SKM-1 (cell line): ENCODE measurements around the gene SCYGR4.

ENCODE experiments used
- DNase-seq: peaks from one replicate; lab custom pipeline; 2025; ENCODE audit not compliant: unreplicated experiment; lab: John Stamatoyannopoulos, UW

The SCYGR4 gene

DNA sequence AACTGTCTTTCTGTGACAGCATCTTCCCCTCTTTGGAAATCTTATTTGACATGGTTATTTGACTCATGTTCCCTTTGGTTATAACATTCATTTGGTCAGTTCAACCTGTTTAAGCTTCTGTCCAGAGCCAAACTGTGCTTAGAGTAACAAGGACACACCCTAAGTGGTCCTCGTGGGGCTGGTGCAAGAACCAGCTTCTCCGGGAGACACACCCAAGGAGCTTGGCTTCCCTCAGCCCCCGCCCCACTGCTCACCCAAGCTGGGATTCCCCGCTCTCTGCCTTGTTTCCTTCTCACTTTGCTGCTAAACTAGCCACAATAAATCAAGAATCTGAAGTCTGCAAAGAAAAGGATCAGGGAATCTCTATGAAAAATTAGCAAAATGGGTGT is 4.0 kb upstream of the SCYGR4 start:
- DNase-seq, result no peak

DNA sequence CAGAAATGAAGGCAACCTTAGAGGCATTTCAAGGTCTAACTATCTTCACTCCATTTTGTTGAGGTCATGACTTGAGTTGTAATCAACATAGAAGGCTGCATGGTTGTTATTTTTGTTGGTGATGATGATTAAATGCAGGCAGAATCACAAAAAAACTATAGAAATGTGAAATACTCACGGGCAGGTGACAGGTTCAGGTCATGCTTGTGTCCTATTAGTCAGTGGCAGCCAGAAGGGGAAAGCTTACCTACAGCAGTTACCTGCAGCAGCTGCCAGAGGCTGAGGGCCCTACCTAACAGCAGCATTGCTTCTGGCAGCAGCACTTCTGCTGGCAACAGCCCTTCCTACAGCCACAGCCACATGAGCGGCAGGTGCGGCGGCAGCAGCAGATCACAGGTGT is 3.1 kb upstream of the SCYGR4 start:
- DNase-seq, result no peak

DNA sequence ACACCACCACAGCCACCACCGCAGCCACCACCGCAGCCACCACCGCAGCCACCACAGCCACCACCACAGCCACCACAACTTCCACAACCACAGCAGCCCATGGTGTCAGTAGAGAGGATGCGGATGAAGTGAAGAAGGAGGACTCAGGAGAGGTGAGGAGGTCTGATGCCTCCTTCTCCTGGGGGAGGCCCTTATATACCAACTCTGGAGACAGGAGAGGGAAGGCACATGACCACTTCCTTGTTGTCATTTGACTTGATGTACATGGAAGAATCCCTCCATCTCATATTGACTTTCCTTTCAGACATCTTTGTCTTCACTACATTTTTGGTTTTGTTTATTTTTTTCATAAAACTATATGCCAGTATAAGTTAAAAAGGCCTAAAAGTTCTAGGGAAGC is 2.6 kb upstream of the SCYGR4 start, which contains the start of gene SCYGR3:
Gene SCYGR3 (minus strand): TSS at position 101 of the 400 bp plus-strand sequence. CDS start 0 bp downstream, at position 101.
- DNase-seq, result no peak

DNA sequence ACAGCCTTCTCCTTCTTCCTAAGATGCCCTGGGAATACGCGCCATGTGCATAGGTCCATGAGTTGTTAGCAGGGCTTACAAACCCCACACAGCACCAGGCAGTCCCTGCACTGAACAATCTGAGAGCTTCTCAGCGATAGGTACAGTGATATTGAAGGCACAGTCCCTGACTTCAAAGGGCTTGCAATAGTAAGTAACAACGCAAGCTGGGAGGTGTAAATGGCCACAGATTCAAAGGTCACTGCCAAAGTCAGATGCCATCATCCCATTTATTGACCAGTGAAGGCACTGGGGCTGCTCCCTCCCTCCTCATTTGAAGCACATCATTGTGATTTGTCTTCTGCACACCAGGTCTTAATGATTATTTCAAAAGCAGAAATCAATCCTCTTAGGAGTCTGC is 2.1 kb upstream of the SCYGR4 start:
- DNase-seq, result no peak

DNA sequence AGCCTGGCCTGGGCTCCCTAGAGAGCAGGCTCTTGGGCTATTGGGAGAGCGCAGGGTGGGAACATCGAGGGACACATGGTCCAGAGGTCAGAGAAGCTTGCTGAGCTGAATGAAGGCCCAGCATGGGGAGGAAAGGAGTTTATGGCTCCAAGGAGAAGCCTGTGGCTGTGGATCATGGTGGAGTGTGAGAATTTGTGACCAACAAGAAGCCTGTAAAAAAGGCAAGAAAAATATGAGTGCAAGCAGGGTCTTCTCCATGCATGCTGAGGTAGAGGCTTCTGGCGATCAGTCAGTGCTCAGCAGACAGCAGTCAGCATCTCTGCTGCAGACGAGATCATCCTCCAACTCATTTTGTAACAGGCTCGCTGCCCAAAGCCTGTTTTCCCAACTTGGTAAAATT is 1.4 kb upstream of the SCYGR4 start:
- DNase-seq, result no peak

DNA sequence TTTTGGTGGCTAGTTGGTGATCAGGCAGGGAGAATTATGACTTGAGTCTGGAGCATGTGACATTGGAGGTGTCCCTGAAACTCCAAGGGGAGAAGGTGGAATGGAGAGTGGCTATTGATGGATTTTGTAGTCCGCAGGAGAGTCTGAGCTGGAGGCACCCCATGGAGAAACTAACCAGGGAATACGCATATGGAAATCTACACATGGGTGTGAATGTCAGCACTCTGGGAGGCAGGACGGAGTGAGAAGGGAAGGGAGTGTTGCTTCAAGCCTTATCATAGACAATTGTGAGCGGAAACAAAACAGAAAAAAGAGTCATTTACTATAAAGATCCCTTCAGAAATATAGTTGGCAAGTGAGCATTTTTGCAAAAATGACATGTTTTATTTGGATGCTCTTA is 667 bp upstream of the SCYGR4 start:
- DNase-seq, result no peak

DNA sequence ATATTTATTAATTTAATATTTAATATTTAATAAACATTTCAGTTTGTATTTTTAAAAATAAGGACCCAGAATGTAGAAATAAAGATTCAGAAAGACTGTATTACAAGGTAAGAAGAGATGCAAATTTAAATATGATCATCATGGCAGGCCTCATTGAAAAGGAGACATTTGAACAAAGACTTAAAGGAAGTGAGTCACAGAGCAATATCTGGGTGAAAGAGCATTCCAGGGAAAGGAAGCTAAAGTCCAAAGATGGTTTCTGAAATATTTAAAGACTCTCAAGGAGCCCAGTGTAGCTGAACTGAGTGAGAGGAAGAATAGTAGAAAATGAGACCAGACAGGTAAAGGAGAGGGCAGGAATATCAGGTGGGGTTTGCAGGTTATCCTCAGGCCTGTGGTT is 5.9 kb downstream of the SCYGR4 start:
- DNase-seq, result no peak

DNA sequence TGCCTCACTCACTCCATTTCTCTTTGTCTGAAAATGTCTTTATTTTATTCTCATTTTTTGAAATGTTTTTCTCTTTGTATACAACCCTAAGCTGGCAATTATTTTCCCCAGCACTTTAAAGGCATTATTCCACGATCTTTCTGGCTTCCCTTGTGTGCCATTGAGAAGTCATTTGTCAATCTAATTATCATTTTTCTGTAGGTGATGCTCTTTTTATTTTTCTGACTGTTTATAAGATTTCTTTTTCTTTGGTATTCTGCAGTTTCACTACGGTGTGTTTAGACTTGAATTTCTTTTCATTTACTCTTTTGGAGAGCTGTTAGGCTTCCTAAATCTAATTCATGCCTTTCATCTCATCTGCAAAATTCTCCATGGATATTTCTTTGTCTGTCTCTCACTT is 8.1 kb downstream of the SCYGR4 start:
- DNase-seq, result no peak

DNA sequence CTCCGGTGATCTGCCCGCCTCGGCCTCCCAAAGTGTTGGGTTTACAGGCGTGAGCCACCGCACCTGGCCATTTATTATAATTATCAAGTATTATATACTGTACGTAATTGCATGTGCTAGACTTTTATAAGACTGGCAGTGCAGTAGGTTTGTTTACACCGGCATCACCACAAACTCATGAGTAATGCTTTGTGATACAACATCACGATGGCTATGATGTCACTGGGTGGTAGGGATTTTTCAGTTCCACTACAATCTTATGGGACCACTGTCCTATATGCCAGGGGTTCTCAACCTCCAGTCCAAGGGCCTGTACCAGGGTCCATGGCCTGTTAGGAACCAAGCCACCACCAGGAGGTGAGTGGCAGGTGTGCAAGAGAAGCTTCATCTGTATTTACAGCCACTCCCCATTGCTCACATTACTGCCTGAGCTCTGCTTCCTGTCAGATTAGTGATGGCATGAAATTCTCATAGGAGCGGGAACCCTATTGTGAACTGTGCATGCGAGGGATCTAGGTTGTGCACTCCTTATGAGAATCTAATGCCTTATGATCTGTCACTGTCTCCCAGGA is 9.4 kb downstream of the SCYGR4 start:
- DNase-seq, result no peak

DNA sequence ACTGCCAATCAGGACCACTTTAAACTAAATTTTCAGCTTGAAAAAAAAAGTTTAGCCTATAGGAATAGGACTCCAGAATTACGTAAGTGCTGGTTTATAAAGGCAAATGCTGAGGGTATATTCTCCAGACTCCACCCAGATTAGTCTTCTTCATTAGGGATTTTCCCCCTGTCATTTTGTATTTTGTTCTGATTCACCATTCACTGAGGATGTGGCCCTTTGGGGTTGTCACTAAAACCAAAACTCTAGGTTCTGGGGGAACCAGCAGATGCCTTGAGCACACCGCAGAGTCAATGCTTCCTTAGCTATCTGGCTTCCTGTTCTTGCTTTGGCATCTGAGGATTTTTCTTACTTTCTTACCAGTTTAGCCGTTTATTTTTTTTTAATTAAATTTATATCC is 10.5 kb downstream of the SCYGR4 start:
- DNase-seq, result no peak

DNA sequence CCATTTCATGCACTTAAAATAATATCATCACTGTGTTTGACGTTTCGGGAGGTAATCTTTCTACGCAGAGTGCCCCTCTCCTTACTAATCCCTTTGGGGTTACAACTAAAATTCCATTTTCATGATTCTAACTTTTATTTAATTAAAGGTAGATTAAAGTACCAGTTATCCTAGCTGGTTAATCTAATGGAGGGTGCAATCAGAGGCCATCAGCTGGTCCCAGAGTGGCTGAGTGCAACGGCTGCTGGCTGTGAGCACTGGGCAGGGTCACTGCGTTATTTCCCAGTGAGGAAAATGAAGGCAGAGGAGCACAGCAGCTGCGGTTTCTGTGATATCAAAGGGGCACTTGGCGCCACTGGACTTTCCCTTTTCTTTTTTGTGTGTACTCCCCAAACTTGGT is 12.1 kb downstream of the SCYGR4 start:
- DNase-seq, result no peak

DNA sequence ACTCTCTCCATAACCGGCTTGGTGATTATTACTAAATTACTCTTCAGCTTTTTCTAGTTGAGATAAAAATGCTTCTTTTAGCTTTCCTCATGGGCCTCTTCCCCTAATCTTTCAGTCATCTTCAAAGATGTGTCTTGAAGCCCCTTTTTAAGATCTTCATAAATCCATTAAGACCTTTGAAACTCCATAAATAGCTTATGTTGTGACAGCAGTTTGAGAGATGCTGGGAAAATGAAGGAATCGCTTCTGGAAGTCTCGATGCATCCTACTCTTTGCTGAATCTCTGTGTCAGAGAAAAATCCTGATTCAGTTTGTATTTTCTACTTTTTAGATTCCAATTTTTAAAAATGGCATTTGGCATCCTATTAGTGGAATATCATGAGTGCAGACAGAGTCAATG is 13.0 kb downstream of the SCYGR4 start:
- DNase-seq, result no peak

DNA sequence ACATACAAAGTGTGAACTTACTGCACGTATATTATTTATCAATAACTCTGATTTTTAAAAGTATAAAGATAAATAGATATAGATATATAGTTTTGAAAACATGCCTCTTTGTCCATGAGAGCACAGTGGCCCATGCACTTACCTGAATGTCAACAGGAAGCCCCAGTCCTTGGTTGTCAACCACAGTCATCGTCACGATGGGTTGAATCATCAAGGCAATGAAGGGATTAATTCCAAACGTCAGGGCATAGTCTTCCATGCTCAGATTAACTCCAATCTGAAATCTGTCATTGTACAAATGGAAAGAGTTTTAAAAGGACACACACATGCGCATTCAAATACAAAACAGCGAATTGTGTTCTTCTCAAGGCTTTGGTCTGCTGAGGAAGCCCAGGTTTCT is 15.5 kb downstream of the SCYGR4 start:
- no peak for DNase-seq

DNA sequence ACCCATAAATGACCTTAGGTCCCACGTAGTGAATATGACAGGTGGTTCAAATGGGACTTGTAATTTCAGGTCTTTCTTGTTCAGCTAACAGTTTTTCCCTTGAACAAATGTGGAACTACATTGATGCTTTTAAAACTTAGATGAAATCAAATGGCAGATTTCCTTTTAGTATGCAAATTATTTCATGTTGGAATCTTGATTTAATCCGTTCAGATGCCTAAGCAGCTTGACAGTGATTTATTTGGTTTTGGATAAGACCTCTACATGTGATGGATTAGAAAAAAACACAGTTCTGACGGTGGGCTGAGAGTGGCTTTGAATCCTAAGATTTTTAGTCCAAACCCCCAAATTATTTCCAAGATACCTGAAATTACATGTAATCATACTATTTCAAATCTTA is 16.9 kb downstream of the SCYGR4 start:
- DNase-seq, result no peak

DNA sequence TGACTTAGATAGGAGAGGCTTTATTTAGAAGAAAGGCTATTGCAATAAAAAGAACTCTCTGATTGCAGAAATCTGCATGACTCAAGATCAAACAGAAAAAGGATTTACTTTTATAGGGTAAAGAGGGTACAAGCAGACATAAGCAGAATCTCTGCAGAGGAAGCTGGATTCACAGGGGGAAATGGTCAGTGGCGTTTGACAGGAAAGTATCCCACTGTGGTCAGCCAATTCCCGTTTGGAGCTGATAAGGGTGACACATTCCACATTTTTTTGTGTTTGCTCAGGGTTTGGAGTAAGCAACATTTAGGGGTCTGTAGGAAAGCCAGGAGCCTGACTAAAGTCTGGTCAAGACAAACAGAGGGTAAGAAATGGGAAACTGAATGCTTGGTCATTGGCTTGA is 25.4 kb downstream of the SCYGR4 start:
- DNase-seq, result no peak

DNA sequence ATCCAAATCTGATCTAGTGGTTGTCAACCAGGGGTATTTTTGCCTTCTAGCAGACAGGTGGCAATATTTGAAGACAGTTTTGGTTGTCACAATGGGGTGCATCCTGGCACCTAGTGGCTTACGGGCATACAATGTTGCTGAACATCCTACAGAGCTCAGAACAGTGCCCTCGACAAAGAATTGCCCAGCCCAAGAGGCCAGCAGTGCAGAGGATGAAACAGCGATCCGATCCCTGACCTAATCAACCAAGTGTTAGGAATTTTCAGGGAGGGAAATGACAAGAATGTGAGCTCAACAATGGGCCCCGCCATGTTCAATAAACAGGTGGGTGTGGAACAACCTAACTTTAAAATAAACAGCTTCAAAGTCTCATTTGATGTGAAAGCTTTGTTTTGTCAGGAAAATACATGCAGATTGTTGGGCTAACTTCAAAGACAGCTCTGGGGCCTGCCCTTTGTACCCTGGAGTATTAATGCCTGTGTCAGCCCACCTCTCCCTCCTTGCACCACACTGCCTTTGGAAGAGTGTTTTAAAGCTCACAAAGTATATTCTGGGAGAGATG is 26.8 kb downstream of the SCYGR4 start:
- DNase-seq, result no peak

DNA sequence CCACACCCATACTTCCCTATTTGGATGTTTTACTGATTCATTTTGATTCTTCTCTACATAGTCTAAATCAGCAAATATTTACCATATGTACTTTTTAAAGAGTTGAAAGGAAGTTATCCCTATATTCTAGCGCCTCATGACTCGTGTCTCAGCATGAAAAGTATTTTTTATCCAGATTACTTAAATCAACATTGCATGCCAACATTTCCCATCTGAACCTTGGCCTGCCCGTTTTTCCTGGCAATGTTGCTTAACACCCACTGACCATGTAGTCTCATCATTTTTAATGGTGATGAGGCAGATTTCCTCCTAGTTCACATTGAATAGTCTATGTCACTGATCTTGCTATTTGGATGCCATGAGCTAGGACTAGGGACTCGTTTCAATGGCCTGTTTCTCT is 36.1 kb downstream of the SCYGR4 start:
- no peak for DNase-seq

DNA sequence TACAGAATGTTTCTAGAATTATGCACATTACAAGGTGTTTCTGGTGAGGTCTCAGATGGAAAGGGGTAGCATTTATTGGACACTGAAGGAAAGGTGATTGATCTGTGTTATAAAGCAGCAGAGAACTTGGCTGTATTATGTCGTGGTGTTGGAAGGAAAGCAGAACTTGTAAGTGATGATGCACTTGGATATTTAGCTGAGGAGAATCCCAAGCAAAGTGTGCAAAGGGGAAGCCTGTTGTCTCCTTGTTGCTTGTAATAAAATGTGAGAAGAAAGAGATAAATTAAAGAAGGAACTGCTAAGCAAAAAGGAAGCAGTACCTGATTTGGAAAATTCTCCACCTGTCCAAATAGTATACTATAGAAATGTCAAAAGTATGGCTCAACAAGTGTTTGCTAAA is 37.1 kb downstream of the SCYGR4 start:
- DNase-seq, result no peak

DNA sequence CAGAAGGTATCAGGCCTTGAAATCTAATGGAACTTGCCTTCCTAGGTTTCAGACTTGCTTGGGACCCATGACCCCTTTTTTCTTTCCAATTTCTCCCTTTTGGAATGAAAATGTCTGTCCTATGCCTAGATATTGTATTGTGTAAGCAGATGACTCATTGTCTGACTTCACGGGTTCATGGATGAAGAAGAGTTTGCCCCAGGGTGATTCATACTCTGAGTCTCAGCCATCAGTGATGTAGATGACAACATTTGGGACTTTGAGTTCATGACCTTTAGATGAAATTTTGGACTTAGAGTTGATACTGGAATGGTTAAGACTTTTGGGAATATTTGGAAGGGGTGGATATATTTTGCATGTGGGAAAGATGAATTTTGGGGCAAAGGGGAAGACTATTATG is 38.2 kb downstream of the SCYGR4 start:
- DNase-seq, result peak; percentile 52

DNA sequence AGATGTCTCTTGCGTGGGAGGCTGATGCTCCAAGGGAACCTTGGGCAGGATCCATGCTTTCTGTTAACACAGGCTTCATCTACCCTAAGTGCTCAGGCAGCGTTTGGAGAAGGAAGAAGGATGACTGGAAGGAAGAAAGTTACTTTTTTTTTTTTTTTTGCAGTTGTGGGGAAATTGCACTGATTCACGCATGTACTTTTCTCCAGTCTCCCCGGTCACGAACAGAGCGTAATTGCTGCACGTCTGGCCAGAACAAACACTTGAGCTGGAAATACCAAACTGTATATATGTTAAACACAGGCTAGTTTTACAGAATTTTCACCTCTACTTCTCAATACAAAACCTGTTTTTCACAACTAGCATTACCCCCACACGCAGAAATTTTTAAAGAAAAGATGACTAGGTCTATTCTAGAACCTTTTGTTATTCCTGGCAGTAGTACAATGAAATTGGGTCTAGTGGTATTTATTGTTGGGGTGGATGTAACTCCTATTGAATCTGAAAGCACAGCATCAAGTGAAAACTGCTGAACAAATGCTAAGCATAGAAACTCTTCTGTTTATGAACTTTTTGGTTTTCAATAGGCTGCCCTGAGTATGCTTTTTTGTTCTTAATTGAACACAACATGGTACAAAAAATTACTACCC is 40.0 kb downstream of the SCYGR4 start:
- DNase-seq, result no peak

DNA sequence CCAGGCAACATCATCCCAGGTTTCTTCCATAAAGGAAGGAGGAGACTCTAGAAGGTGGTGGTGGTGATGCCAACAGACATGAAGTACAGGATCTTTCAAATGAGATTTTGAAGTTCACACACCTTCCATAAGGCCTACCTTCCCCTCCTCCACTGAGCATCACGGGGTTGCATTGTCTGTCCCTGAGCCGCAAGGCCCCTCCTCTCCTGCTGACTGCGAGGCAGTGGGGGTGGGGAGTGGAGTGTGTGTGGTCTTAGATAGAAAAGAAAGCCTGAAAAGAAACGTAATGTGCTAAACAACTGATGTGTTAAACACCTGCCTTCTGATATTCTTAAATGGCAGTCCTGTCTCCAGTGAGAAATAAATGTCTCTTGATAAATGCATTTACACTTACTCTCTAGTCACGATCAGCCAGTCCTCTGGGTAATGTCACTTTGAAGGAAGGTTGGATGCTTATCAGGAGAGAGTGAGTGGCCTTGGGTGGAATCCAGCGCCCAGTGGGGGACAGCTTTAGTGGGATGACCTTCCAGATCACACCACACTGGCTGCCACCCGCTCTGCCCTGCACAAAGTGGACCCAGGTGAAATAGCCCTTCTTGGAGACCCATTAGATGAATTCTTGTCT is 43.8 kb downstream of the SCYGR4 start:
- DNase-seq, result no peak

DNA sequence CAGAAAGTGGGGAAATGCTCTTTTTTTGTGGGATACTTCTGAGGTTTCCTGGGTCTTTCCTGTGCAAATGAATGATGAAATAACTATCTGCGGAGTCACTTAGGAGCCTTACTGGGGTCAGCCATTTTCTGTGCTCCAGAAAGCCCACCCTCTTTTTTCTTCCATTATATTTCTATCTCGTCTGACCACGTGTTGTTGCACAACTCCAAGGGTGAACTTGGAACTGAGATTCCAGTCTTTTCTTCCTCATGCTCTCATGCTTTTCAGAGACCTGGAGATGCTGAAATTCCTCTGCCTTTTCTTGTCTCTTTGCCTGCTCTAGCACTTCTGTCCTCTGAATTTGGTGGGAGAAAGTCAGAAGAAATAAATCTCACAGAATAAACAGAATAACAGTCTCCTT is 44.5 kb downstream of the SCYGR4 start:
- no peak for DNase-seq
